ENCODE measurements around the gene UBL4A. TPM values are rescaled to one million over a fixed set of nuclear protein-coding genes. Genes with fewer than 3 reads are reported as not detected.

The UBL4A gene
- total RNA-seq, 1 donor from 2014 or later: 30.2 TPM

GRCh38 chrX:154484255-154485149, 1.9 kb downstream of the UBL4A start:
- Histone ChIP-seq H3K27me3 (no peaks in the 10 kb centered on the region), H3K27ac (peak overlapping the region; percentile 21), H3K4me3 (no peak overlapping the region), H3K9me3 (no peaks in the 10 kb centered on the region), H3K4me1 (peaks cover 23% of the 10 kb centered on the region), H3K36me3 (peaks cover 0 to 4% of the 10 kb centered on the region in 2 donors)
- TF ChIP-seq CTCF (IDR thresholded peaks at IDR 0.05): no peak
- no peak for TF ChIP-seq POLR2A (IDR thresholded peaks at IDR 0.05)
- no peak for TF ChIP-seq POLR2AphosphoS5 (IDR thresholded peaks at IDR 0.05; ENCODE audit: insufficient read depth in 1 of 2, low read depth in 1 of 2)
- DNase-seq (ENCODE audit: extremely low spot score in 2 of 2): no peak
- intact Hi-C loops (cut with DNase I): no loop called here

- Histone ChIP-seq H3K27ac (no peak overlapping the region), H3K36me3 (peaks cover 0 to 4% of the 10 kb centered on the region in 2 donors), H3K4me1 (peaks cover 14% of the 10 kb centered on the region), H3K27me3 (no peaks in the 10 kb centered on the region), H3K9me3 (no peaks in the 10 kb centered on the region), H3K4me3 (no peak overlapping the region)
- no peak for DNase-seq (ENCODE audit: extremely low spot score in 2 of 2)
- TF ChIP-seq POLR2A (IDR thresholded peaks at IDR 0.05) (no peak), CTCF (IDR thresholded peaks at IDR 0.05) (no peak), POLR2AphosphoS5 (IDR thresholded peaks at IDR 0.05; ENCODE audit: insufficient read depth in 1 of 2, low read depth in 1 of 2) (no peak)
- intact Hi-C loops (cut with DNase I): no loop called here
These were observed 3.1 kb downstream of the UBL4A start for GRCh38 chrX:154483325-154483724.

GRCh38 chrX:154482786-154483185, 3.6 kb downstream of the UBL4A start:
- Histone ChIP-seq H3K36me3 (no peaks in the 10 kb centered on the region), H3K27me3 (no peaks in the 10 kb centered on the region), H3K4me1 (peaks cover 18% of the 10 kb centered on the region), H3K4me3 (no peak overlapping the region), H3K9me3 (no peaks in the 10 kb centered on the region), H3K27ac (no peak overlapping the region)
- intact Hi-C loops (cut with DNase I): no loop called here
- no peak for DNase-seq (ENCODE audit: extremely low spot score in 2 of 2)
- no peak for TF ChIP-seq CTCF (IDR thresholded peaks at IDR 0.05)

- no peaks in the 10 kb centered on the region for H3K27me3 ChIP-seq
- DNase-seq (ENCODE audit: extremely low spot score in 2 of 2): no peak
- TF ChIP-seq CTCF (IDR thresholded peaks at IDR 0.05) (no peak), POLR2AphosphoS5 (IDR thresholded peaks at IDR 0.05; ENCODE audit: insufficient read depth in 1 of 2, low read depth in 1 of 2) (no peak), POLR2A (IDR thresholded peaks at IDR 0.05) (no peak)
- intact Hi-C loops (cut with DNase I): no loop called here
- H3K36me3 ChIP-seq: no peaks in the 10 kb centered on the region
- H3K9me3 ChIP-seq: no peaks in the 10 kb centered on the region
- peaks cover 18% of the 10 kb centered on the region for H3K4me1 ChIP-seq
- H3K27ac ChIP-seq: no peak overlapping the region
- H3K4me3 ChIP-seq: no peak overlapping the region
These were observed 4.4 kb downstream of the UBL4A start for GRCh38 chrX:154481911-154482601.

GRCh38 chrX:154481195-154481594, 5.2 kb downstream of the UBL4A start:
- TF ChIP-seq POLR2AphosphoS5 (IDR thresholded peaks at IDR 0.05; ENCODE audit: insufficient read depth in 1 of 2, low read depth in 1 of 2): no peak
- TF ChIP-seq CTCF (IDR thresholded peaks at IDR 0.05): no peak
- no peak for TF ChIP-seq POLR2A (IDR thresholded peaks at IDR 0.05)
- no peaks in the 10 kb centered on the region for H3K9me3 ChIP-seq
- no peak overlapping the region for H3K4me3 ChIP-seq
- H3K27ac ChIP-seq: no peak overlapping the region
- H3K36me3 ChIP-seq: no peaks in the 10 kb centered on the region
- no peaks in the 10 kb centered on the region for H3K27me3 ChIP-seq
- H3K4me1 ChIP-seq: peaks cover 18% of the 10 kb centered on the region
- no peak for DNase-seq (ENCODE audit: extremely low spot score in 2 of 2)
- intact Hi-C loops (cut with DNase I): no loop called here
